Heart left ventricle (tissue), 16 donors: ENCODE results near the gene CHD3. TPM values are rescaled to one million over a fixed set of nuclear protein-coding genes. Genes with fewer than 3 reads are reported as not detected.

Experiments used
- ATAC-seq, 4 donors: fragments of 200-7000 bp; cut with Tn5 transposase; one replicate each; pipeline ENCODE4 v1.9.1; 2020 to 2022; ENCODE audit warnings: moderate library complexity in 4 of 4, mild to moderate bottlenecking in 3 of 4, moderate number of reproducible peaks in 1 of 4
- DNase-seq, 5 donors: peaks; one replicate each; pipeline ENCODE4 v3.0.0-alpha.2; 2020
- H3K27ac ChIP-seq, 12 donors: fragments of 200-600 bp; sonication (generic) in 4 of 12; one replicate each; pipeline versions ENCODE4 v1.5.0 to v1.8.0; 2016 to 2022; ENCODE audit warnings: mild to moderate bottlenecking in 2 of 12
- H3K27me3 ChIP-seq, 9 donors: fragments of 200-600 bp; sonication (generic) in 2 of 9; one replicate each; pipeline versions ENCODE4 v1.5.1 to v1.8.0; 2016 to 2022; ENCODE audit warnings: mild to moderate bottlenecking in 3 of 9
- H3K36me3 ChIP-seq, 9 donors: fragments of 200-600 bp; sonication (generic) in 2 of 9; one replicate each; pipeline versions ENCODE4 v1.5.0 to v1.8.0; 2018 to 2022; ENCODE audit warnings: mild to moderate bottlenecking in 2 of 9
- H3K4me1 ChIP-seq, 12 donors: fragments of 200-600 bp; sonication (generic) in 4 of 12; one replicate each; pipeline versions ENCODE4 v1.5.0 to v1.8.0; 2016 to 2022; ENCODE audit warnings: mild to moderate bottlenecking in 3 of 12
- H3K4me3 ChIP-seq, 12 donors: fragments of 200-600 bp; sonication (generic) in 4 of 12; one replicate each; pipeline versions ENCODE4 v1.5.0 to v1.8.0; 2017 to 2022; ENCODE audit warnings: mild to moderate bottlenecking in 9 of 12, moderate library complexity in 4 of 12
- H3K9me3 ChIP-seq, 12 donors: fragments of 200-600 bp; sonication (generic) in 4 of 12; one replicate each; pipeline versions ENCODE4 v1.5.0 to v1.8.0; 2016 to 2022; ENCODE audit warnings: mild to moderate bottlenecking in 1 of 12
- POLR2A ChIP-seq, 2 donors: fragments of 450-650 bp; IDR thresholded peaks; one replicate each; pipeline ENCODE4 v1.6.1; 2017; ENCODE audit warnings: antibody characterized with exemption in 2 of 2, mild to moderate bottlenecking in 2 of 2, moderate library complexity in 2 of 2
- WGBS, 4 donors: extraction: QIAGEN DNeasy Blood & Tissue Kit in 2 of 4; methylation state at CpG; one replicate each; pipeline versions ENCODE4 v1.1.5 to v1.1.7; 2013 to 2018; 5-methylcytosine and 5-hydroxymethylcytosine counted together
- intact Hi-C, 10 donors: fragments of 100-400 bp; cut with DNase I; formaldehyde crosslinking; loops; one replicate each; pipeline versions ENCODE4 v1.11.1 to v1.14.2; 2022
- polyA plus RNA-seq, 2 donors: library from polyadenylated mRNA; stranded (reverse); fragments of 200-250 nt; gene quantifications; one replicate each; pipeline ENCODE4 v1.2.3, GENCODE V29; 2013
- total RNA-seq, 9 donors: library from RNA; depleted of rRNA in 2 of 9; stranded (reverse); fragments of >200 nt in 2 of 9; fragmentation: NEBNext Ultra II Directional in 3 of 9; extraction: Animal tissue kit (Norgen Biotek cat#: 25700) in 3 of 9; gene quantifications; one replicate each; pipeline versions ENCODE4 v1.1.0 to v1.2.4, GENCODE V29; 2016 to 2023
- TF ChIP-seq, protein P1 (sequence below), 12 donors: fragments of 200-600 bp; sonication (generic) in 4 of 12; IDR thresholded peaks; one replicate each; pipeline versions ENCODE4 v1.5.0 to v1.8.0; 2018 to 2022; ENCODE audit warnings: antibody characterized with exemption in 12 of 12, mild to moderate bottlenecking in 5 of 12
- donor health status: ischemic (EF 13 %, LVEDD 7.1; RV severe dilation, severe dysfunction).
- donor health status: healthy with polysubstance abuse.
- donor health status: DM: no; HTN: yes; CAD: no.
- donor health status: DM: no; HTN: no; CAD: no.
- donor health status: ischemic (EF 25% LVEDD 6.9; RV normal size, moderate dysfunction).
- donor health status: ischemic (EF 25% LVEDD 5.7; RV mildly dilated, moderate dysfunction).
- donor health status: healthy.
- donor health status: DM: yes; HTN: yes; CAD: no.
- donor health status: ischemic (EF 35%, LVEDD 5.7; RV mildly dilated, moderate dysfunction).
- donor health status: nonischemic (EF 11% LVEDD 7.7; RV severe dilation, severe dysfunction).
- donor health status: DM: yes; HTN: yes; CAD: no.
- donor health status: PGD.
- donor health status: ischemic (EF 29% LVEDD 5.4; RV normal size, mild dysfunction).
- donor health status: nonischemic (EF 23%, LVEDD 6.1; RV moderate dilation, normal function).

CHD3 gene
- total and polyA plus RNA-seq, 11 donors = 6.7 to 30.6 (median 14.3) TPM

DNA sequence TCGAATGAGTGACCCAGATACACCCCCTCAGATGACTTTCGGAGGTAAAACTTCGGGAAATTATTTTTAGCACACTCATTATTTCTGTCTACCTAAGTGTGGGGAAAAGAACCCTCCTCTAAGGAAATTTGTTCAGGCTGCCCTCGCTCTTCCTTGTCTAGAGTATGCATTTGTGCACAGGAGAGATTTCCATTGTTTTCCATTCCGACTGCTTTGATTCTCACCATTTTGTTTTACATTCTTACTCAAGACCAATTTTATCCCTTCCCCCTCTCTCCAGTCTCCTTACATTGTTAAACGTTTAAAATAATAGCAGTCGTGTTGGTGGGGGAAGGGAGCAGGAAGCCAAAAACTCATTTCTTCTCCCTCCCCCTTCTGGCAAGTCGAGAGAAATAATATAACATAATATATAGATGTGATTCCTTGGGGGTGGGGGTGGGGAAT lies 1.5 kb upstream of the CHD3 start:
- H3K27ac ChIP-seq = peak overlapping the region; percentile 36 to 98 (median 91)
- no peaks in the 10 kb centered on the region for H3K27me3 ChIP-seq
- H3K9me3 ChIP-seq = no peaks in the 10 kb centered on the region
- TF ChIP-seq, protein P1, sequence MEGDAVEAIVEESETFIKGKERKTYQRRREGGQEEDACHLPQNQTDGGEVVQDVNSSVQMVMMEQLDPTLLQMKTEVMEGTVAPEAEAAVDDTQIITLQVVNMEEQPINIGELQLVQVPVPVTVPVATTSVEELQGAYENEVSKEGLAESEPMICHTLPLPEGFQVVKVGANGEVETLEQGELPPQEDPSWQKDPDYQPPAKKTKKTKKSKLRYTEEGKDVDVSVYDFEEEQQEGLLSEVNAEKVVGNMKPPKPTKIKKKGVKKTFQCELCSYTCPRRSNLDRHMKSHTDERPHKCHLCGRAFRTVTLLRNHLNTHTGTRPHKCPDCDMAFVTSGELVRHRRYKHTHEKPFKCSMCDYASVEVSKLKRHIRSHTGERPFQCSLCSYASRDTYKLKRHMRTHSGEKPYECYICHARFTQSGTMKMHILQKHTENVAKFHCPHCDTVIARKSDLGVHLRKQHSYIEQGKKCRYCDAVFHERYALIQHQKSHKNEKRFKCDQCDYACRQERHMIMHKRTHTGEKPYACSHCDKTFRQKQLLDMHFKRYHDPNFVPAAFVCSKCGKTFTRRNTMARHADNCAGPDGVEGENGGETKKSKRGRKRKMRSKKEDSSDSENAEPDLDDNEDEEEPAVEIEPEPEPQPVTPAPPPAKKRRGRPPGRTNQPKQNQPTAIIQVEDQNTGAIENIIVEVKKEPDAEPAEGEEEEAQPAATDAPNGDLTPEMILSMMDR (IDR thresholded peaks at IDR 0.05) = no peak
- TF ChIP-seq POLR2A (IDR thresholded peaks at IDR 0.05) = no peak
- no peak for DNase-seq
- intact Hi-C loops = loop anchor here in 2 of 10 donors (2.0 to 5.0 kb wide), 3 partner anchors 30 to 52 kb away; partner anchors contain the start of genes CNTROB (in 1 of the 2), KDM6B (in 1 of the 2), NAA38 (in 1 of the 2) and TRAPPC1 (in 1 of the 2)
- ATAC-seq = no peak
- H3K4me1 ChIP-seq = peaks cover 17 to 68% (median 45%) of the 10 kb centered on the region in 12 donors
- 5 to 9% (median 7%) methylated on average over 8 of the region's 8 CpGs for WGBS, 4 donors
- peak overlapping the region in 11 of 12 donors; percentile 21 to 86 (median 77) for H3K4me3 ChIP-seq
- H3K36me3 ChIP-seq = peaks cover 0 to 24% (median 15%) of the 10 kb centered on the region in 9 donors

DNA sequence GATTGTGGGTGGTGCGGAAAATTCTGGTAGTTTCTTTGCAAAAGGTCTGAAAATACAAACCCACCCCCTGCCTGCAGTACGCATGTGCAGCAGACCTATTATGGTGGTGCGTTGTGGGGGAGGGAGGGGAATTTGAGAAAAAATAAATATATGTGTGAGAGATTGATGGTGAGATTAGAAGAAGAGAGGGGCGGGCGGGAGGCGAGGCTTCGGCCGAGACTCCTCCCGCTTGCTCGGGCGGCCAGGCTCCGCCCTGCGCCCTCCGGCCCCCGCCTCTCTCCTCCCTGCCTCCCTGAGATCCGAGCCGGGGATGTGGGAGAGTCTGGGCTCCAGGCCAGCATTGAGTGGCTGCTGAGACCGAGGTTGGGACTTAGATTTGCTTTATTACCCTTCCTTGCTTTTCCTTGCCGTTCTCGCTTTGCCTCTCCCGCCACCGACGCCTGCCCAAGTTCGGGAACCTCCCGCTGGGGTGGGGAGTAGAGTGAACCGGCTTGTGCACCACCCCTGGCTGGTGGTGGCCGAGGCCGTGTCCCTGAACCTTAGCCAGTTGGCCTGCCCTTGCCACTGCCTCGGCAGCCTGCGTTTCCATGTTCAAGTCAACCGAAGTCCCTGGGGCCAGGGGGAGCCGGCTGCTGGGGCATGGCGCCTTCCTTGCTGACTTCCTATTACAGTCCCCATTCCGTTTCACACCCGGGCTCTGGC lies 956 bp upstream of the CHD3 start:
- Histone ChIP-seq H3K9me3 (no peaks in the 10 kb centered on the region), H3K4me3 (peak overlapping the region; percentile 8 to 86 (median 76)), H3K27me3 (no peaks in the 10 kb centered on the region), H3K27ac (peak overlapping the region; percentile 72 to 98 (median 91)), H3K4me1 (peaks cover 17 to 63% (median 45%) of the 10 kb centered on the region in 12 donors), H3K36me3 (peaks cover 0 to 26% (median 18%) of the 10 kb centered on the region in 9 donors)
- intact Hi-C loops = loop anchor here in 5 of 10 donors (2.0 to 5.0 kb wide), 6 partner anchors 25 to 53 kb away; partner anchors contain the start of genes CNTROB (in 2 of the 5), NAA38 (in 2 of the 5), KDM6B (in 1 of the 5) and TRAPPC1 (in 1 of the 5)
- ATAC-seq = peak; percentile 79 to 87 (median 86)
- 0 to 1% (median 1%) methylated on average over 22 to 35 of the region's 35 CpGs for WGBS, 4 donors
- peak in 1 of 2 donors; percentile 50 for TF ChIP-seq POLR2A (IDR thresholded peaks at IDR 0.05)
- TF ChIP-seq, protein P1 (IDR thresholded peaks at IDR 0.05) = no peak
- peak; percentile 93 to 95 (median 95) for DNase-seq

DNA sequence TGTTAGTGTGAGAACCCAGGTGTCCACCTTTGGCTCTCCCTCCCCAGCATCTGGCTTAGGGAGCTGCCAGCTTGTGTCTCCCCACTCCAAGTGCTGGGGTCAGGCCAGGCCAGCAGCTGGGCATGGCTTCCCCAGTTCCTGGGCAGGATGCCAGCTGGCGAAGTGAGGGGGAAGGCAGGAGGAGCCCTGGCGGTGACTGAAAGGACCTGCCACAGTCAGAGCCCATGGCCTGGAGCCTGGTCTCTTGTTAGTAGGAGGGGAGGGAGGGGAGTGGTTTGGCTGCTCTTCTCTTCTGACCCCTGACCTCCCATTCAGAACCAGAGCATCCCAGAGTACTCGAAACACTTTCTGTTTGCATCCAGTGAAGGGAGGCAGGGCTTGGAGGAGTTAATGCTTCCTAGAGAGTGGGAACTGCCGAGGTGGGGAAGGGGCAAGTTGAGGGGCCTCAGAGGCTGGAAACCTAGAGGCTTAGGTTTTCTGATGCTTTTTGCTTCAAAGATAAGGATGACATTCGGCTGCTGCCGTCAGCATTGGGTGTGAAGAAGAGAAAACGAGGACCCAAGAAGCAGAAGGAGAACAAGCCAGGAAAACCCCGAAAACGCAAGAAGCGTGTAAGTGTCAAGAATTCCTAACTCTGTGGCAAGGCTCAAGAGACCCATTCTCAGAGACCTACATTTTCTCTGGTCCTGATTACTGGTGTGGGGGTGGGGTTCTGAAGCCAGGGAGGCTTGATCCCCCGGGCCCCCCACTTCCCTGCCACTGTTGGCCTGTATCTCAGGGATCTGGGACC lies 772 bp downstream of the CHD3 start:
- no peak for TF ChIP-seq POLR2A (IDR thresholded peaks at IDR 0.05)
- TF ChIP-seq, protein P1 (IDR thresholded peaks at IDR 0.05) = peak; percentile 30 to 65 (median 49)
- Histone ChIP-seq H3K4me1 (peaks cover 17 to 49% (median 43%) of the 10 kb centered on the region in 12 donors), H3K27me3 (no peaks in the 10 kb centered on the region), H3K36me3 (peaks cover 0 to 44% (median 30%) of the 10 kb centered on the region in 9 donors), H3K9me3 (no peaks in the 10 kb centered on the region), H3K4me3 (peak overlapping the region in 7 of 12 donors; percentile 23 to 86 (median 78)), H3K27ac (peak overlapping the region; percentile 72 to 98 (median 91))
- DNase-seq = peak; percentile 96 to 99 (median 99)
- peak; percentile 85 to 91 (median 89) for ATAC-seq
- intact Hi-C loops = loop anchor here in 4 of 10 donors (2.0 to 5.0 kb wide), 5 partner anchors 25 to 43 kb away; partner anchors contain the start of genes CNTROB (in 2 of the 4), NAA38 (in 1 of the 4) and TRAPPC1 (in 1 of the 4)
- 18 to 32% (median 24%) methylated on average over 10 to 11 of the region's 11 CpGs for WGBS, 4 donors
